ENCODE measurements around the gene ESPNL. TPM values are rescaled to one million over a fixed set of nuclear protein-coding genes. Genes with fewer than 3 reads are reported as not detected.

Gene ESPNL
- total RNA-seq, 1 experiment from 2014 or later: 0.19 TPM

- Mint-ChIP-seq H3K4me1 (ENCODE audit: low read depth, unreplicated experiment) (no peaks in the 10 kb centered on the region), H3K36me3 (ENCODE audit: insufficient read depth, unreplicated experiment) (peaks cover 68% of the 10 kb centered on the region), H3K27ac (ENCODE audit: unreplicated experiment) (no peak overlapping the region), H3K27me3 (ENCODE audit: unreplicated experiment) (no peaks in the 10 kb centered on the region), H3K9me3 (ENCODE audit: low read depth, unreplicated experiment) (no peaks in the 10 kb centered on the region), H3K4me3 (ENCODE audit: low read depth, unreplicated experiment) (no peak overlapping the region)
- DNase-seq: no peak
- CTCF ChIA-PET: no interaction called here
- TF ChIP-seq CTCF (IDR thresholded peaks at IDR 0.05; ENCODE audit: unreplicated experiment): no peak
- intact Hi-C loops (cut with micrococcal nuclease; ENCODE audit: unreplicated experiment): no loop called here
- no TSS peak for BruUV-seq (replicated peaks)
Measured at GRCh38 chr2:238180554-238180953, 80.4 kb downstream of the ESPNL start.

- DNase-seq: no peak
- no peak for TF ChIP-seq CTCF (IDR thresholded peaks at IDR 0.05; ENCODE audit: unreplicated experiment)
- no TSS peak for BruUV-seq (replicated peaks)
- Mint-ChIP-seq H3K9me3 (ENCODE audit: low read depth, unreplicated experiment) (no peaks in the 10 kb centered on the region), H3K27ac (ENCODE audit: unreplicated experiment) (no peak overlapping the region), H3K4me1 (ENCODE audit: low read depth, unreplicated experiment) (no peaks in the 10 kb centered on the region), H3K27me3 (ENCODE audit: unreplicated experiment) (no peaks in the 10 kb centered on the region), H3K4me3 (ENCODE audit: low read depth, unreplicated experiment) (no peak overlapping the region), H3K36me3 (ENCODE audit: insufficient read depth, unreplicated experiment) (peaks cover 79% of the 10 kb centered on the region)
- intact Hi-C loops (cut with micrococcal nuclease; ENCODE audit: unreplicated experiment): no loop called here
- CTCF ChIA-PET: no interaction called here
Measured at GRCh38 chr2:238182362-238182761, 82.2 kb downstream of the ESPNL start.

Other genes with a start within 250 kb of the ESPNL start
- gene RAMP1, start 240.7 kb upstream of the ESPNL start, total RNA-seq (2022): 9.6 and 9.8 TPM in 2 replicates
- 35.3 and 40.1 TPM in 2 replicates for gene UBE2F, start 133.3 kb upstream of the ESPNL start, total RNA-seq (2022)
- 37.5 and 38.2 TPM in 2 replicates for gene SCLY, start 39.3 kb upstream of the ESPNL start, total RNA-seq (2022)
- gene KLHL30, start 38.3 kb downstream of the ESPNL start, total RNA-seq (2022): 0.64 and 1.3 TPM in 2 replicates
- gene ERFE, start 58.6 kb downstream of the ESPNL start, total RNA-seq (2022): 2.4 and 4.0 TPM in 2 replicates
- 51.3 and 55.4 TPM in 2 replicates for gene ILKAP, start 103.4 kb downstream of the ESPNL start, total RNA-seq (2022)
- 5.9 and 8.0 TPM in 2 replicates for gene HES6, start 139.7 kb downstream of the ESPNL start, total RNA-seq (2022)
- 14.0 and 14.8 TPM in 2 replicates for gene PER2, start 188.3 kb downstream of the ESPNL start, total RNA-seq (2022)
- gene TRAF3IP1, start 220.2 kb downstream of the ESPNL start, total RNA-seq (2022): 18.6 and 21.2 TPM in 2 replicates

All from Calu3 (cell line).